Right cardiac atrium (tissue), 5 donors: ENCODE results near the gene TRAPPC1. TPM values are rescaled to one million over a fixed set of nuclear protein-coding genes. Genes with fewer than 3 reads are reported as not detected.

Experiments
- ATAC-seq, 2 donors: fragments of 200-7000 bp; cut with Tn5 transposase; one replicate each; pipeline versions ENCODE4 v1.8.0 to v1.9.1; 2020; ENCODE audit warnings: moderate library complexity in 2 of 2, mild to moderate bottlenecking in 1 of 2
- DNase-seq, 3 donors: peaks; one replicate each; pipeline ENCODE4 v3.0.0-alpha.2; 2020
- H3K27ac ChIP-seq: one replicate; pipeline ENCODE4 v1.5.1; 2013; ENCODE audit warnings: mild to moderate bottlenecking, low read length, control low read depth, moderate library complexity
- H3K27me3 ChIP-seq: one replicate; pipeline ENCODE4 v1.6.1; 2013; ENCODE audit not compliant: control insufficient read depth, insufficient read depth
- H3K4me1 ChIP-seq: one replicate; pipeline ENCODE4 v1.6.1; 2013; ENCODE audit warnings: low read length; ENCODE audit not compliant: control insufficient read depth, insufficient read depth
- H3K4me3 ChIP-seq: one replicate; pipeline ENCODE4 v1.5.1; 2013; ENCODE audit warnings: low read length, control low read depth
- H3K9me3 ChIP-seq: one replicate; pipeline ENCODE4 v1.6.1; 2013; ENCODE audit warnings: low read length; ENCODE audit not compliant: control insufficient read depth
- WGBS: extraction: QIAGEN DNeasy Blood & Tissue Kit; methylation state at CpG from one replicate; pipeline ENCODE4 v1.1.7; 2013; 5-methylcytosine and 5-hydroxymethylcytosine counted together
- intact Hi-C, 4 donors: fragments of 100-400 bp; cut with DNase I; formaldehyde crosslinking; loops; one replicate each; pipeline versions ENCODE4 v1.11.0 to v1.14.0; 2022 to 2023
- polyA plus RNA-seq: library from polyadenylated mRNA; stranded (reverse); fragments of 200-250 nt; gene quantifications from one replicate; pipeline ENCODE4 v1.2.3, GENCODE V29; 2013
- total RNA-seq, 4 donors: library from RNA; stranded (reverse); fragmentation: NEBNext Ultra II Directional; extraction: Animal tissue kit (Norgen Biotek cat#: 25700); gene quantifications; one replicate each; pipeline ENCODE4 v1.2.1, GENCODE V29; 2021
- donor health status: healthy with polysubstance abuse.
- donor health status: DM: no; HTN: yes; CAD: no.
- donor health status: DM: no; HTN: no; CAD: no.
- donor health status: DM: no; HTN: yes; CAD: no; lungs with severe emphysema.
- donor health status: DM: yes; HTN: yes; CAD: no.

The TRAPPC1 gene
- total and polyA plus RNA-seq, 5 donors, result 73.4 to 135 (median 107) TPM

- Histone ChIP-seq H3K4me1 (no peaks in the 10 kb centered on the region), H3K9me3 (no peaks in the 10 kb centered on the region), H3K4me3 (no peak overlapping the region), H3K27ac (no peak overlapping the region), H3K27me3 (no peaks in the 10 kb centered on the region)
- DNase-seq (no peak), ATAC-seq (no peak)
- WGBS, result 87% methylated on average over 13 of the region's 13 CpGs
- intact Hi-C loops, result no loop called here
These were observed 34.7 kb downstream of the TRAPPC1 start for GRCh38 chr17:7897090-7897489.

GRCh38 chr17:7894866-7895265 lies 36.9 kb downstream of the TRAPPC1 start:
- Histone ChIP-seq H3K4me1 (peaks cover under 1% of the 10 kb centered on the region), H3K4me3 (no peak overlapping the region), H3K9me3 (no peaks in the 10 kb centered on the region), H3K27me3 (no peaks in the 10 kb centered on the region), H3K27ac (no peak overlapping the region)
- no peak for ATAC-seq
- WGBS, result 88% methylated on average over 8 of the region's 8 CpGs
- no peak for DNase-seq
- intact Hi-C loops, result no loop called here

DNA sequence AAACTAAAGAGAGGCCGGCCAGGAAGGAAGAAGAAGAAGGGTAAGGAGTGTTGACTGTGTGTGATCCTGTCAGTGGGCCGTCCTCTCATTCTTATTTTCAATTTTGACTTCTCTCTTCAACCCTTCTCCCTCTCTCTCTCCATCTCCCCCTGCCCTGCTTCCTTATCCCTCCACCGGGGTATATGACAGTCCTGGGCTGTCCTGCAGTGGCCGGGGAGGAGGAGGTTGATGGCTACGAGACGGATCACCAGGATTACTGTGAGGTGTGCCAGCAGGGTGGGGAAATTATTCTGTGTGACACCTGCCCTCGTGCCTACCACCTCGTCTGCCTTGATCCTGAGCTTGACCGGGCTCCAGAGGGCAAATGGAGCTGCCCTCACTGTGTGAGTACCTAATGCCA lies 37.5 kb downstream of the TRAPPC1 start:
- intact Hi-C loops, result no loop called here
- WGBS, result 91% methylated on average over 9 of the region's 9 CpGs
- no peak overlapping the region for H3K27ac ChIP-seq
- DNase-seq (no peak), ATAC-seq (no peak)
- no peaks in the 10 kb centered on the region for H3K9me3 ChIP-seq
- H3K4me1 ChIP-seq, result peaks cover 5% of the 10 kb centered on the region
- H3K4me3 ChIP-seq, result no peak overlapping the region
- H3K27me3 ChIP-seq, result no peaks in the 10 kb centered on the region

DNA sequence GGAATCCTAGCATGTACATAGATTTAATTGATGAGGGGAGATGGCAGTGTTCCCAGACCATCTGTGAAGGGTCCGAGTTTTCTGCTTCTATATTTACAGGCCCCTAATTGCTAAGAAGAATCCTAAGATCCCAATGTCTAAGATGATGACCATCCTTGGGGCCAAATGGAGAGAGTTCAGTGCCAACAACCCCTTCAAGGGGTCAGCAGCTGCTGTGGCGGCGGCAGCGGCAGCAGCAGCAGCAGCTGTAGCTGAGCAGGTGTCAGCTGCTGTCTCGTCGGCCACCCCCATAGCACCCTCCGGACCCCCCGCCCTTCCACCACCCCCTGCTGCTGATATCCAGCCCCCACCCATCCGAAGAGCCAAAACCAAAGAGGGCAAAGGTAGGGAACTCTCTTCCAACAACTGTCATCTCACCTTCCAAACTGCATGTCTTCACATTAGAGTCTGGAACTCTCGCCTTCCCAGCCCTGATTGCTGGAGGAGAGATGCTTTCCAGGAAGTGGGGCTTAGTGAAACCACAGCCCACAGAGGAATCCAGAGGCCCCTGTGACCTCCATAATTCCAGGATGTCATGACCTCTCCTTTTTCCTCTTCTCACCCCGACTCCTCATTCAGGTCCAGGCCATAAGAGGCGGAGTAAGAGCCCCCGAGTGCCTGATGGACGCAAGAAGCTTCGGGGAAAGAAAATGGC lies 38.4 kb downstream of the TRAPPC1 start:
- Histone ChIP-seq H3K4me1 (peaks cover 9% of the 10 kb centered on the region), H3K27me3 (no peaks in the 10 kb centered on the region), H3K9me3 (no peaks in the 10 kb centered on the region), H3K4me3 (no peak overlapping the region), H3K27ac (no peak overlapping the region)
- DNase-seq (no peak), ATAC-seq (no peak)
- 89% methylated on average over 15 of the region's 15 CpGs for WGBS
- intact Hi-C loops, result no loop called here

GRCh38 chr17:7889166-7889955 lies 42.4 kb downstream of the TRAPPC1 start:
- 19% methylated on average over 11 of the region's 11 CpGs for WGBS
- intact Hi-C loops, result no loop called here
- DNase-seq, result peak; percentile 98 to 99 (median 99)
- Histone ChIP-seq H3K9me3 (no peaks in the 10 kb centered on the region), H3K27ac (peak overlapping the region; percentile 93), H3K4me1 (peaks cover 16% of the 10 kb centered on the region), H3K27me3 (no peaks in the 10 kb centered on the region), H3K4me3 (no peak overlapping the region)
- ATAC-seq, result peak; percentile 81 to 83

- Histone ChIP-seq H3K4me3 (peak within 1 kb of the TSS; percentile 76), H3K27ac (peak within 1 kb of the TSS; percentile 93), H3K9me3 (no peaks in the 10 kb centered on the region), H3K27me3 (no peaks in the 10 kb centered on the region), H3K4me1 (peaks cover 16% of the 10 kb centered on the region)
- peak; percentile 5 to 37 for ATAC-seq
- intact Hi-C loops, result no loop called here
- WGBS, result 27% methylated on average over 18 of the region's 18 CpGs
- DNase-seq, result peak in 1 of 3 donors; percentile 58
These were observed 43.4 kb downstream of the TRAPPC1 start, which contains the start of gene CHD3 for GRCh38 chr17:7888184-7888920. Gene CHD3 (plus strand): TSS chr17:7888789. CDS start chr17:7889001, 212 bp downstream.

GRCh38 chr17:7887482-7888183 lies 44.1 kb downstream of the TRAPPC1 start:
- peak; percentile 89 to 91 for ATAC-seq
- intact Hi-C loops, result no loop called here

DNA sequence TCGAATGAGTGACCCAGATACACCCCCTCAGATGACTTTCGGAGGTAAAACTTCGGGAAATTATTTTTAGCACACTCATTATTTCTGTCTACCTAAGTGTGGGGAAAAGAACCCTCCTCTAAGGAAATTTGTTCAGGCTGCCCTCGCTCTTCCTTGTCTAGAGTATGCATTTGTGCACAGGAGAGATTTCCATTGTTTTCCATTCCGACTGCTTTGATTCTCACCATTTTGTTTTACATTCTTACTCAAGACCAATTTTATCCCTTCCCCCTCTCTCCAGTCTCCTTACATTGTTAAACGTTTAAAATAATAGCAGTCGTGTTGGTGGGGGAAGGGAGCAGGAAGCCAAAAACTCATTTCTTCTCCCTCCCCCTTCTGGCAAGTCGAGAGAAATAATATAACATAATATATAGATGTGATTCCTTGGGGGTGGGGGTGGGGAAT lies 44.7 kb downstream of the TRAPPC1 start:
- Histone ChIP-seq H3K27me3 (no peaks in the 10 kb centered on the region), H3K27ac (peak overlapping the region; percentile 36), H3K4me3 (peak overlapping the region; percentile 76), H3K4me1 (peaks cover 16% of the 10 kb centered on the region), H3K9me3 (no peaks in the 10 kb centered on the region)
- 5% methylated on average over 8 of the region's 8 CpGs for WGBS
- ATAC-seq, result no peak
- intact Hi-C loops, result no loop called here
- no peak for DNase-seq

More at GRCh38 chr17:7887482-7888183, 44.1 kb downstream of the TRAPPC1 start:
- DNase-seq, result peak; percentile 94 to 97 (median 96)
- Histone ChIP-seq H3K27ac (peak overlapping the region; percentile 93), H3K4me1 (peaks cover 16% of the 10 kb centered on the region), H3K4me3 (peak overlapping the region; percentile 76), H3K27me3 (no peaks in the 10 kb centered on the region), H3K9me3 (no peaks in the 10 kb centered on the region)
- under 1% methylated on average over 35 of the region's 35 CpGs for WGBS

- peak overlapping the region; percentile 76 for H3K4me3 ChIP-seq
- DNase-seq (peak in 2 of 3 donors; percentile 26 to 71), ATAC-seq (no peak)
- no peaks in the 10 kb centered on the region for H3K9me3 ChIP-seq
- H3K4me1 ChIP-seq, result peaks cover 16% of the 10 kb centered on the region
- H3K27me3 ChIP-seq, result no peaks in the 10 kb centered on the region
- peak overlapping the region; percentile 36 for H3K27ac ChIP-seq
- intact Hi-C loops, result no loop called here
- WGBS, result 5% methylated on average over 30 of the region's 30 CpGs
These were observed 45.3 kb downstream of the TRAPPC1 start for GRCh38 chr17:7886227-7887037.
